Measurements from ENCODE around the gene NME7.
"Not testable (repeated sequence)": the region's sequence is repeated elsewhere in the genome, so short reads cannot be mapped to it uniquely, and the experiment has no call there.

Gene NME7

GRCh38 chr1:169180174-169180573, 187.4 kb downstream of the NME7 start (continued):
- no peak for TF ChIP-seq ZNF654 (tag by site-specific recombination; IDR thresholded peaks at IDR 0.05; ENCODE audit: low read depth)

- H3K36me3 ChIP-seq (ENCODE audit: control insufficient read depth in 2 of 2, insufficient read depth in 1 of 2, low read length in 2 of 2); H3K27ac ChIP-seq (ENCODE audit: extremely low read depth, low read depth, low read length); POLR2A ChIA-PET; H3K4me3 ChIP-seq (ENCODE audit: low read depth, low read length); H3K9me3 ChIP-seq (ENCODE audit: control insufficient read depth, insufficient read depth, low read depth, low read length); H3K4me1 ChIP-seq (ENCODE audit: control insufficient read depth, insufficient read depth, low read length): not testable (repeated sequence)
- TF ChIP-seq ZNF146 (tag by site-specific recombination; IDR thresholded peaks at IDR 0.05) = peak; percentile 82
- CTCF ChIA-PET = interaction anchor here (1.1 kb wide), 1 partner anchor 21 kb away, joined by 3 read pairs; no protein-coding TSS in a partner anchor
Observed at GRCh38 chr1:169179431-169179830, 188.2 kb downstream of the NME7 start.

- Histone ChIP-seq H3K4me3 (ENCODE audit: low read depth, low read length) (no peak overlapping the region), H3K9me3 (ENCODE audit: control insufficient read depth, insufficient read depth, low read depth, low read length) (no peaks in the 10 kb centered on the region), H3K4me1 (ENCODE audit: control insufficient read depth, insufficient read depth, low read length) (no peaks in the 10 kb centered on the region), H3K36me3 (ENCODE audit: control insufficient read depth in 2 of 2, insufficient read depth in 1 of 2, low read length in 2 of 2) (no peaks in the 10 kb centered on the region), H3K27ac (ENCODE audit: extremely low read depth, low read depth, low read length) (no peak overlapping the region)
- TF ChIP-seq ZNF654 (tag by site-specific recombination; IDR thresholded peaks at IDR 0.05; ENCODE audit: low read depth) (no peak), ZNF521 (tag by site-specific recombination; IDR thresholded peaks at IDR 0.05) (no peak), ZNF24 (tag by site-specific recombination; IDR thresholded peaks at IDR 0.05) (no peak), ZNF701 (tag by site-specific recombination; IDR thresholded peaks at IDR 0.05) (no peak), ZNF596 (tag by site-specific recombination; IDR thresholded peaks at IDR 0.05) (no peak), ZNF121 (tag by site-specific recombination; IDR thresholded peaks at IDR 0.05) (no peak), ZFP41 (tag by site-specific recombination; IDR thresholded peaks at IDR 0.05; ENCODE audit: borderline replicate concordance) (no peak), ZNF148 (tag by site-specific recombination; IDR thresholded peaks at IDR 0.05; ENCODE audit: borderline replicate concordance) (no peak), ZFP37 (tag by site-specific recombination; IDR thresholded peaks at IDR 0.05) (no peak), ZNF138 (tag by site-specific recombination; IDR thresholded peaks at IDR 0.05; ENCODE audit: borderline replicate concordance) (no peak), ZSCAN30 (tag by site-specific recombination; IDR thresholded peaks at IDR 0.05) (no peak)
- CTCF ChIA-PET = interaction anchor here (0.9 kb wide), 1 partner anchor 569 kb away, joined by 3 read pairs; no protein-coding TSS in a partner anchor
- POLR2A ChIA-PET = no interaction called here
Observed at GRCh38 chr1:169175461-169175860, 192.1 kb downstream of the NME7 start.

GRCh38 chr1:169163059-169163458, 204.5 kb downstream of the NME7 start:
- Histone ChIP-seq H3K4me1 (ENCODE audit: control insufficient read depth, insufficient read depth, low read length) (no peaks in the 10 kb centered on the region), H3K4me3 (ENCODE audit: low read depth, low read length) (no peak overlapping the region), H3K27ac (ENCODE audit: extremely low read depth, low read depth, low read length) (no peak overlapping the region), H3K9me3 (ENCODE audit: control insufficient read depth, insufficient read depth, low read depth, low read length) (no peaks in the 10 kb centered on the region), H3K36me3 (ENCODE audit: control insufficient read depth in 2 of 2, insufficient read depth in 1 of 2, low read length in 2 of 2) (no peaks in the 10 kb centered on the region)
- TF ChIP-seq WT1 (tag by site-specific recombination; IDR thresholded peaks at IDR 0.05) (0 out of 2 replicates have a peak, but pooled peaks have one; percentile 35), SCRT2 (tag by site-specific recombination; IDR thresholded peaks at IDR 0.05) (no peak)
- ChIA-PET POLR2A (no interaction called here), CTCF (interaction anchor here (0.7 kb wide), 1 partner anchor 46 kb away, joined by 3 read pairs; no protein-coding TSS in a partner anchor)

- no peaks in the 10 kb centered on the region for H3K9me3 ChIP-seq (ENCODE audit: control insufficient read depth, insufficient read depth, low read depth, low read length)
- H3K4me3 ChIP-seq (ENCODE audit: low read depth, low read length) = no peak overlapping the region
- no peaks in the 10 kb centered on the region for H3K36me3 ChIP-seq (ENCODE audit: control insufficient read depth in 2 of 2, insufficient read depth in 1 of 2, low read length in 2 of 2)
- H3K27ac ChIP-seq (ENCODE audit: extremely low read depth, low read depth, low read length) = no peak overlapping the region
- H3K4me1 ChIP-seq (ENCODE audit: control insufficient read depth, insufficient read depth, low read length) = no peaks in the 10 kb centered on the region
- POLR2A ChIA-PET = no interaction called here
- CTCF ChIA-PET = interaction anchor here (0.6 kb wide), 1 partner anchor 49 kb away, joined by 4 read pairs; no protein-coding TSS in a partner anchor
- TF ChIP-seq ZNF37A (tag by site-specific recombination; IDR thresholded peaks at IDR 0.05) (no peak), ZNF19 (tag by site-specific recombination; IDR thresholded peaks at IDR 0.05; ENCODE audit: low read depth) (no peak), ZNF362 (tag by site-specific recombination; IDR thresholded peaks at IDR 0.05) (no peak), ZNF558 (tag by site-specific recombination; IDR thresholded peaks at IDR 0.05) (no peak), ZNF423 (tag by site-specific recombination; IDR thresholded peaks at IDR 0.05) (no peak), BCL6B (tag by site-specific recombination; IDR thresholded peaks at IDR 0.05) (no peak), ZNF433 (tag by site-specific recombination; IDR thresholded peaks at IDR 0.05; ENCODE audit: low read depth) (no peak), SETDB1 (IDR thresholded peaks at IDR 0.05; ENCODE audit: insufficient read length, low read length) (no peak), ZNF600 (tag by site-specific recombination; IDR thresholded peaks at IDR 0.05) (no peak)
Observed at GRCh38 chr1:169161496-169162194, 206.0 kb downstream of the NME7 start.

Data from HEK293 (cell line).